HG03575 (cell line): Measurements from ENCODE around the gene MMEL1.

Experiments used
- ATAC-seq: cut with Tn5 transposase; IDR thresholded peaks from one replicate; pipeline ENCODE4 v1.9.1; 2021; ENCODE audit not compliant: unreplicated experiment, insufficient number of reproducible peaks, low FRiP score; ENCODE audit errors: extremely low read depth

MMEL1 gene

GRCh38 chr1:2595812-2596529 is 36.8 kb downstream of the MMEL1 start:
- no peak for ATAC-seq

- ATAC-seq = no peak
Observed at GRCh38 chr1:2595261-2595811, 37.5 kb downstream of the MMEL1 start.

GRCh38 chr1:2594641-2595131 is 38.1 kb downstream of the MMEL1 start:
- no peak for ATAC-seq

- no peak for ATAC-seq
Observed at GRCh38 chr1:2594001-2594640, 38.7 kb downstream of the MMEL1 start.

GRCh38 chr1:2593251-2593878 is 39.5 kb downstream of the MMEL1 start:
- no peak for ATAC-seq

- no peak for ATAC-seq
Observed at GRCh38 chr1:2592672-2593071, 40.1 kb downstream of the MMEL1 start.

GRCh38 chr1:2591581-2592261 is 41.1 kb downstream of the MMEL1 start:
- ATAC-seq = no peak

GRCh38 chr1:2591233-2591580 is 41.6 kb downstream of the MMEL1 start:
- ATAC-seq = no peak

GRCh38 chr1:2590233-2591141 is 42.3 kb downstream of the MMEL1 start:
- no peak for ATAC-seq

- no peak for ATAC-seq
Observed at GRCh38 chr1:2589431-2590232, 43.2 kb downstream of the MMEL1 start.

- ATAC-seq = no peak
Observed at GRCh38 chr1:2588661-2589430, 44.0 kb downstream of the MMEL1 start.

GRCh38 chr1:2587860-2588571 is 44.8 kb downstream of the MMEL1 start:
- no peak for ATAC-seq

GRCh38 chr1:2587071-2587859 is 45.6 kb downstream of the MMEL1 start:
- no peak for ATAC-seq

- ATAC-seq = no peak
Observed at GRCh38 chr1:2586154-2587070, 46.4 kb downstream of the MMEL1 start, which contains the start of gene PRXL2B. Gene PRXL2B, plus strand, starts transcription at chr1:2586777. Its CDS starts 109 bp downstream, at chr1:2586886.
